GM21825 (cell line): ENCODE results near the gene FGF5.
"Not testable (repeated sequence)": the region's sequence is repeated elsewhere in the genome, so short reads cannot be mapped to it uniquely, and the experiment has no call there.

Experiments used
- ATAC-seq: cut with Tn5 transposase; IDR thresholded peaks from one replicate; pipeline ENCODE4 v1.9.1; 2021; ENCODE audit warnings: mild to moderate bottlenecking, moderate library complexity; ENCODE audit not compliant: unreplicated experiment

Gene FGF5

GRCh38 chr4:80253510-80253909 lies 13.0 kb upstream of the FGF5 start:
- ATAC-seq = no peak

- ATAC-seq = no peak
Observed at GRCh38 chr4:80254114-80254513, 12.3 kb upstream of the FGF5 start.

- ATAC-seq = no peak
Observed at GRCh38 chr4:80255329-80256095, 11.0 kb upstream of the FGF5 start.

- ATAC-seq = no peak
Observed at GRCh38 chr4:80257851-80258250, 8.6 kb upstream of the FGF5 start.

GRCh38 chr4:80259012-80259411 lies 7.5 kb upstream of the FGF5 start:
- ATAC-seq = no peak

- no peak for ATAC-seq
Observed at GRCh38 chr4:80259817-80260216, 6.6 kb upstream of the FGF5 start.

GRCh38 chr4:80261989-80262600 lies 4.4 kb upstream of the FGF5 start:
- ATAC-seq = no peak

- no peak for ATAC-seq
Observed at GRCh38 chr4:80263541-80264351, 2.7 kb upstream of the FGF5 start.

- ATAC-seq = no peak
Observed at GRCh38 chr4:80264352-80264647, 2.2 kb upstream of the FGF5 start.

- ATAC-seq = no peak
Observed at GRCh38 chr4:80264825-80265224, 1.6 kb upstream of the FGF5 start.

- ATAC-seq = no peak
Observed at GRCh38 chr4:80265571-80266252, 752 bp upstream of the FGF5 start.

GRCh38 chr4:80266902-80267380 lies 477 bp downstream of the FGF5 start:
- no peak for ATAC-seq

- ATAC-seq = no peak
Observed at GRCh38 chr4:80268081-80268823, 1.8 kb downstream of the FGF5 start.

GRCh38 chr4:80268936-80269335 lies 2.5 kb downstream of the FGF5 start:
- ATAC-seq = no peak

GRCh38 chr4:80270321-80270720 lies 3.9 kb downstream of the FGF5 start:
- no peak for ATAC-seq

- no peak for ATAC-seq
Observed at GRCh38 chr4:80270868-80271267, 4.4 kb downstream of the FGF5 start.

GRCh38 chr4:80271801-80272200 lies 5.3 kb downstream of the FGF5 start:
- no peak for ATAC-seq

- ATAC-seq = no peak
Observed at GRCh38 chr4:80276931-80277330, 10.5 kb downstream of the FGF5 start.

- no peak for ATAC-seq
Observed at GRCh38 chr4:80279751-80280150, 13.3 kb downstream of the FGF5 start.

- ATAC-seq = no peak
Observed at GRCh38 chr4:80286451-80286850, 20.0 kb downstream of the FGF5 start.

- not testable (repeated sequence) for ATAC-seq
Observed at GRCh38 chr4:80290665-80291064, 24.2 kb downstream of the FGF5 start.
